GM12872 (cell line): Measurements from ENCODE around the gene SEPSECS.

Source experiments
- CTCF ChIP-seq: IDR thresholded peaks from 3 replicates; pipeline ENCODE4 v1.5.1; 2011; ENCODE audit warnings: low read depth, mild to moderate bottlenecking, low read length, moderate library complexity; ENCODE audit not compliant: insufficient read depth

SEPSECS gene

GRCh38 chr4:25108556-25108955 is 51.7 kb downstream of the SEPSECS start:
- TF ChIP-seq CTCF = no peak

- no peak for TF ChIP-seq CTCF
Measured at GRCh38 chr4:25107827-25108516, 52.3 kb downstream of the SEPSECS start.

- no peak for TF ChIP-seq CTCF
Measured at GRCh38 chr4:25106363-25107151, 53.7 kb downstream of the SEPSECS start.

GRCh38 chr4:25104591-25104990 is 55.7 kb downstream of the SEPSECS start:
- no peak for TF ChIP-seq CTCF

GRCh38 chr4:25103418-25103817 is 56.8 kb downstream of the SEPSECS start:
- TF ChIP-seq CTCF = no peak

- TF ChIP-seq CTCF = no peak
Measured at GRCh38 chr4:25101836-25102235, 58.4 kb downstream of the SEPSECS start.

- TF ChIP-seq CTCF = no peak
Measured at GRCh38 chr4:25100710-25101109, 59.5 kb downstream of the SEPSECS start.
